Chondrocyte (in vitro differentiated cells): ENCODE measurements around the gene UBE2O. TPM values are rescaled to one million over a fixed set of nuclear protein-coding genes. Genes with fewer than 3 reads are reported as not detected.

Experiments
- DNase-seq: peaks from one replicate; pipeline ENCODE4 v3.0.0; 2021; ENCODE audit warnings: mixed read lengths, low spot score
- H3K27ac Mint-ChIP-seq: one replicate; pipeline ENCODE4 v1.8.0; 2021; ENCODE audit warnings: mild to moderate bottlenecking, moderate library complexity, mixed read lengths; ENCODE audit not compliant: unreplicated experiment
- H3K27me3 Mint-ChIP-seq: 2 replicates; pipeline ENCODE4 v1.8.0; 2021; ENCODE audit warnings: low read depth, mixed read lengths
- H3K36me3 Mint-ChIP-seq: 2 replicates; pipeline ENCODE4 v1.8.0; 2021; ENCODE audit warnings: low read depth, mixed read lengths
- H3K4me1 Mint-ChIP-seq: 2 replicates; pipeline ENCODE4 v1.8.0; 2021; ENCODE audit warnings: low read depth, mild to moderate bottlenecking, mixed read lengths
- H3K4me3 Mint-ChIP-seq: one replicate; pipeline ENCODE4 v1.8.0; 2021; ENCODE audit warnings: mild to moderate bottlenecking, moderate library complexity, mixed read lengths; ENCODE audit not compliant: unreplicated experiment
- H3K9me3 Mint-ChIP-seq: 2 replicates; pipeline ENCODE4 v1.8.0; 2021; ENCODE audit warnings: low read depth, mixed read lengths
- CTCF ChIP-seq: fragments of 200-600 bp; sonication (generic); IDR thresholded peaks from 2 replicates; pipeline ENCODE4 v1.5.0; 2021; ENCODE audit warnings: antibody characterized with exemption, mild to moderate bottlenecking, moderate library complexity
- total RNA-seq: library from RNA; stranded (reverse); gene quantifications from 3 replicates; pipeline ENCODE4 v1.2.1, GENCODE V29; 2021

UBE2O gene
- total RNA-seq, 1 donor from 2014 or later: 22.1 TPM

GRCh38 chr17:76491271-76492122 lies 38.5 kb upstream of the UBE2O start:
- H3K27me3 Mint-ChIP-seq: no peaks in the 10 kb centered on the region
- peaks cover 14% of the 10 kb centered on the region for H3K4me1 Mint-ChIP-seq
- no peak overlapping the region for H3K4me3 Mint-ChIP-seq
- no peak for DNase-seq
- no peaks in the 10 kb centered on the region for H3K9me3 Mint-ChIP-seq
- no peak for TF ChIP-seq CTCF
- no peak overlapping the region for H3K27ac Mint-ChIP-seq
- no peaks in the 10 kb centered on the region for H3K36me3 Mint-ChIP-seq

- H3K4me3 Mint-ChIP-seq: no peak overlapping the region
- no peak overlapping the region for H3K27ac Mint-ChIP-seq
- H3K36me3 Mint-ChIP-seq: no peaks in the 10 kb centered on the region
- no peak for TF ChIP-seq CTCF
- H3K9me3 Mint-ChIP-seq: no peaks in the 10 kb centered on the region
- H3K4me1 Mint-ChIP-seq: peaks cover 18% of the 10 kb centered on the region
- no peak for DNase-seq
- no peaks in the 10 kb centered on the region for H3K27me3 Mint-ChIP-seq
These were observed 37.3 kb upstream of the UBE2O start for GRCh38 chr17:76490112-76490710.

- Mint-ChIP-seq H3K4me3 (no peak overlapping the region), H3K36me3 (no peaks in the 10 kb centered on the region), H3K4me1 (peaks cover 6% of the 10 kb centered on the region), H3K27me3 (no peaks in the 10 kb centered on the region), H3K9me3 (no peaks in the 10 kb centered on the region), H3K27ac (no peak overlapping the region)
- no peak for DNase-seq
- TF ChIP-seq CTCF: no peak
These were observed 34.7 kb upstream of the UBE2O start for GRCh38 chr17:76487451-76488192.

- Mint-ChIP-seq H3K9me3 (no peaks in the 10 kb centered on the region), H3K4me1 (peaks cover 6% of the 10 kb centered on the region), H3K36me3 (no peaks in the 10 kb centered on the region), H3K4me3 (no peak overlapping the region), H3K27me3 (no peaks in the 10 kb centered on the region), H3K27ac (no peak overlapping the region)
- no peak for TF ChIP-seq CTCF
- no peak for DNase-seq
These were observed 32.6 kb upstream of the UBE2O start for GRCh38 chr17:76485569-76485968.

- no peak for TF ChIP-seq CTCF
- Mint-ChIP-seq H3K36me3 (no peaks in the 10 kb centered on the region), H3K27ac (no peak overlapping the region), H3K4me3 (no peak overlapping the region), H3K9me3 (no peaks in the 10 kb centered on the region), H3K4me1 (peaks cover 8% of the 10 kb centered on the region), H3K27me3 (no peaks in the 10 kb centered on the region)
- DNase-seq: no peak
These were observed 31.3 kb upstream of the UBE2O start for GRCh38 chr17:76484228-76484725.
